ENCODE measurements around the gene DENND6A. TPM values are rescaled to one million over a fixed set of nuclear protein-coding genes. Genes with fewer than 3 reads are reported as not detected.

Gene DENND6A
- total and polyA plus RNA-seq, 7 donors: 4.5 to 11.3 (median 10.4) TPM

GRCh38 chr3:57658536-57658935, 34.3 kb downstream of the DENND6A start:
- H3K9me3 ChIP-seq: no peaks in the 10 kb centered on the region
- no peak overlapping the region for H3K4me3 ChIP-seq
- no peaks in the 10 kb centered on the region for H3K27me3 ChIP-seq (ENCODE audit: insufficient read depth in 3 of 3, low read length in 2 of 3)
- ATAC-seq: no peak
- no peaks in the 10 kb centered on the region for H3K4me1 ChIP-seq
- no peak for TF ChIP-seq CTCF (IDR thresholded peaks at IDR 0.05)
- intact Hi-C loops (cut with DNase I): loop anchor here in 1 of 2 donors (10.0 kb wide), 1 partner anchor 576 kb away; the partner anchor contains the start of gene ABHD6
- no peak overlapping the region for H3K27ac ChIP-seq
- DNase-seq: no peak
- peaks cover 4 to 87% of the 10 kb centered on the region in 2 donors for H3K36me3 ChIP-seq (ENCODE audit: insufficient read depth in 1 of 2, low read depth in 1 of 2)

DNA sequence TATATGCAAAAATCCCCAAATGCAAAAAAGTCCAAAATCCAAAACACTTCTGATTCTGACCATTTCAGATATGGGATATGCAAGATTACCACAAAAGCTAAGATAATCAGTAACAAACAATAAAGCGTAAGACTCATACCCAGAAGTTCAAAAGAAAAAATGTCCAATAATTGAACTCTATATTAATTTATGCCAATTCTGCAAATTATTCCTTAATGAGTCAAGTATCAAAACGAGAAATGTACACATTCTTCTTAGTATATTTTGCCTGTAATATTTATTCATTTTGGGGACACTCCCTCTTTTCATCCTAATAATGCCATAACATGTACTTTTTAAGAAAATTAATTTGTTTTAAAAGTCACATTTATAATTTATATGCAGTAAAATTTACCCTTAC, 37.1 kb downstream of the DENND6A start:
- 92 to 99% (median 95%) methylated on average over 2 of the region's 2 CpGs for WGBS, 3 donors
- no peak for DNase-seq
- Histone ChIP-seq H3K4me3 (no peak overlapping the region), H3K27me3 (ENCODE audit: insufficient read depth in 3 of 3, low read length in 2 of 3) (no peaks in the 10 kb centered on the region), H3K9me3 (no peaks in the 10 kb centered on the region), H3K27ac (no peak overlapping the region), H3K4me1 (no peaks in the 10 kb centered on the region), H3K36me3 (ENCODE audit: insufficient read depth in 1 of 2, low read depth in 1 of 2) (peaks cover 4 to 84% of the 10 kb centered on the region in 2 donors)
- ATAC-seq: no peak
- intact Hi-C loops (cut with DNase I): loop anchor here in 1 of 2 donors (10.0 kb wide), 1 partner anchor 579 kb away; the partner anchor contains the start of gene ABHD6
- no peak for TF ChIP-seq CTCF (IDR thresholded peaks at IDR 0.05)

DNA sequence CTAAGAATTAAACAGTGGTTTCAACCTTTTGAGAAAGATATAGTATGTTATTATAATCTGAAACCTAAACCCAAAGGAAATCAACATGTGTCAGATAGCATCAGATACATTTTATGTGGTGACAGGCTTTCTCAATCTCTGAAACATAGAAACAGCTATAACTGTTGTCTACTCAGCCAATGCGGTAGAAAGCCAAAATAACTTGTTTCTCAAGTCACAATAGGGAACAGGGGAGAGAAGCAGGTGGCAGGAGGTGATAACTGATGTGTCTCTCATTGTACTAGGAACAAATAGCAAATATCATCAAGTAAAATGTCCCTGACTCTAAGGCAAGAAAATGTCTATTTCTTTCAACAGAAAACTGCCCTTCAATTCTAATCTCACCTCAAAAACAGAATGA, 38.6 kb downstream of the DENND6A start:
- ATAC-seq (no peak), DNase-seq (no peak)
- H3K4me3 ChIP-seq: no peak overlapping the region
- intact Hi-C loops (cut with DNase I): loop anchor here in 1 of 2 donors (10.0 kb wide), 1 partner anchor 581 kb away; the partner anchor contains the start of gene ABHD6
- no peaks in the 10 kb centered on the region for H3K9me3 ChIP-seq
- 92 to 97% (median 96%) methylated on average over 1 of the region's 1 CpG for WGBS, 3 donors
- H3K4me1 ChIP-seq: no peaks in the 10 kb centered on the region
- TF ChIP-seq CTCF (IDR thresholded peaks at IDR 0.05): no peak
- no peaks in the 10 kb centered on the region for H3K27me3 ChIP-seq (ENCODE audit: insufficient read depth in 3 of 3, low read length in 2 of 3)
- H3K27ac ChIP-seq: no peak overlapping the region
- peaks cover 0 to 74% of the 10 kb centered on the region in 2 donors for H3K36me3 ChIP-seq (ENCODE audit: insufficient read depth in 1 of 2, low read depth in 1 of 2)

DNA sequence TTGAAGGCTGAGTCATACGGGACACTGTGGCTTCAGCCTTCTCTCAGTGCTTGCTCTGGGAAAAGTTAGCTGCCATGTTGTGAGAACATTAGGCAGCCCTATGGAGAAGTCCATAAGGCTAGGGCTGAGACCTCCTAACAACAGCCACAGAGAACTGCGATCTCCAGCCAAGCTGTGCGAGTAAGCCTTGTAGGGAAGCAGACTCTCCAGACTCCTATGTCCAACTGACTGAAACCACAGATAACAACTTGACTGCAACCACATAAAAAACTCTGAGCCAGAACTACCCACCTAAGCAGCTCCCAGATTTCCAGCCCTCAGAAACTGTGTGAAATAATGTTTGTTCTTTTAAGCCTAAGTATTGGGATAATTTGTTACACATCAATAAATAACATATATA, 40.7 kb downstream of the DENND6A start:
- no peak overlapping the region for H3K27ac ChIP-seq
- ATAC-seq (no peak), DNase-seq (no peak)
- intact Hi-C loops (cut with DNase I): loop anchor here in 1 of 2 donors (10.0 kb wide), 1 partner anchor 583 kb away; the partner anchor contains the start of gene ABHD6
- 94 to 100% (median 98%) methylated on average over 3 of the region's 3 CpGs for WGBS, 3 donors
- no peaks in the 10 kb centered on the region for H3K27me3 ChIP-seq (ENCODE audit: insufficient read depth in 3 of 3, low read length in 2 of 3)
- H3K4me1 ChIP-seq: no peaks in the 10 kb centered on the region
- H3K4me3 ChIP-seq: no peak overlapping the region
- no peak for TF ChIP-seq CTCF (IDR thresholded peaks at IDR 0.05)
- peaks cover 0 to 53% of the 10 kb centered on the region in 2 donors for H3K36me3 ChIP-seq (ENCODE audit: insufficient read depth in 1 of 2, low read depth in 1 of 2)
- peaks cover 4% of the 10 kb centered on the region for H3K9me3 ChIP-seq
